Activated gamma-delta T cell treated with Interleukin-2 at 50 U/mL for 16 hours (primary cell): ENCODE measurements around the gene ZNF385B.

Source experiments
- DNase-seq: peaks from one replicate; pipeline ENCODE4 v3.0.0-alpha.2; 2020

The ZNF385B gene

DNA sequence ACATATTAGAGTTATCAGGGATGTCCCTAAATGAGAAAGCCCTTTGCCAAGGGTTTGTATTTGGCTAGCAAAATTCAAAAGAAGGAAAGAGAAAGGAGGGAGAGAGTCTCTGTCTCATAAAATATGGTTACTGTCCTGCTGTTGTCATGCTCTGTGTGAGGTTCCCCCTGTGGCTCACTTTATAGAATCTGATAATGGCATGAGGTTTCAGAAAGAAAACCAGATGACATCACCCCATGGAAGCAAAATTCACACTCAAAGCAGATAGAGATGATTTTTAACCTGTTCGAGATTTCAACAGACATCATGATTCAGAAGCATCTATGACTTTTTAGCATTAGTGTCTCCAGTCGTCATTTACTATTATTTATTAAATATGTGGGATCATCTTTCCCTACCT is 431.8 kb downstream of the ZNF385B start:
- DNase-seq = no peak

DNA sequence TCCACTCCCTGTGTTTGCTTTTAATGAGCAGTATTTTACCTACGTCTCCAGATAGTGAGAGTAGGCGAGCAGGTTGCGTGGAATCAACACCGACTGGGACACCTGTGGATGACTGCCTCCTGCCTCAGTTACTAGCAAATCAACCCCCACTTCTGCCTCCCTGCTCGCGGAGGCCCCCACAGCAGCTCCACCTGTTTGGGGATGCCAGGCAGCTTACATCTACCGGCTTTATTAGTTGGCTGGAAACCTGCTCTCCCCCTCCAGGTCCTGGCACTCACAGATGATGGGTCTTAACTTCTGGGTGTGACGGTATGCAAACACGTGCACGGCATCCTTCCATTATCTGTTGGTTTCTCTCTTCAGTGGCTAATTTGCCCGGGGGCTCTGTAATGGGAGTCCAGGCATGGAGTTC is 432.3 kb downstream of the ZNF385B start:
- no peak for DNase-seq

DNA sequence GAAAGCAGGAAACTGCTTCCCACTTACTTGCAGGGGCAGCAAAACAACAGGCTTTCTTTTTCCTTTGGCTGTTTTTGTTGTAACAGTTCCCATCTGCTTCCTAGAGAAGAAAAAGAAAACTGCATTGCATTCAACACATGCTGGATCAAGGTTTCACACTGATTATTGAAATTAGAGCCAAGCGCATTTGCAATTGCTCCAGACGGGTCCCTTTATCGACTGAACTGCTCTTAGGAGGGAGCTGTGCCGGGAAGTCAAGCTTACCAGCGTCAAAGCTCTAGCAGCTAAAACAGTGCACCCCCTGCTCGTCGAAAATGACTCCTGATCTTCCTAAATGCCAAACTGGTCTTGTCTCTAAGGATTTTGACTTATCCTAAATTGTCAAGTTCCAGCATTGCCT is 432.8 kb downstream of the ZNF385B start:
- no peak for DNase-seq

DNA sequence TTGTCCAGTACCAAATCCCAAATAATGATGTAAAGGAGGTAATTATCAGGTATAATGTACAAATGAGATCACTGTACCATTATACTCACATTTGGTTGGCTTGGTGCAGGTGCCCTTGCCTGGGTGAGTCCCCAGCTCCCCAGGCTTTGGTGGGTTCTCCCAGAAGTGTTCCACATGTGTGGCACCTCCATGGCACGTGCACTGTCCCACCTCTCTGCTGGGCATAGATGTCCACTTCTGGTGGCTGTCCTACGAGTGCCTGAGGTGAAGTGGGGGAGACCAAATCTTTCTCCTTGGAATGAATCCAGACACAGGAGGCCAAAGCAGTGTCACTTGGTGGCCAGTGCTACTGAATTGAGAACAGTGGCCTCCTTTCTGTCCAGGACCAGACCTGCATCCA is 434.3 kb downstream of the ZNF385B start:
- no peak for DNase-seq

DNA sequence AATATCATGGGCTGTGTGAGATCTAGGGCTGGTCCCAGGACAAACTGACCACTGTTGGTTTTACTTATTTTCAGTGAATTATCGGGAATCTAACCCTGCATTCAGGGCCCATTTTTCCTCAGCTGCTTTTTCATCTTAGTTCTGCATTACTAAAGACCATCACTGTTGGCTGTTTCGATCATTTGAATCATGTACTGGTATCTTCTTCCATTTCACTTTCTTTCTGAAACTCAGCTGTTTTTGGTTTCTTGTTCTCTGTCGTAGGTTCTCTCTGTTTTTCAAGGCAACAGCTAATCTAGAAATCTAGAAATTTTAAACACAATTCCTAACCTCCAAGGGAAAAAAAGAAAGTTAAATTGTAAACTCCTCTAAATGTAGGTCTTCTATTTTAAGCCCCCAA is 436.8 kb downstream of the ZNF385B start:
- DNase-seq = no peak

DNA sequence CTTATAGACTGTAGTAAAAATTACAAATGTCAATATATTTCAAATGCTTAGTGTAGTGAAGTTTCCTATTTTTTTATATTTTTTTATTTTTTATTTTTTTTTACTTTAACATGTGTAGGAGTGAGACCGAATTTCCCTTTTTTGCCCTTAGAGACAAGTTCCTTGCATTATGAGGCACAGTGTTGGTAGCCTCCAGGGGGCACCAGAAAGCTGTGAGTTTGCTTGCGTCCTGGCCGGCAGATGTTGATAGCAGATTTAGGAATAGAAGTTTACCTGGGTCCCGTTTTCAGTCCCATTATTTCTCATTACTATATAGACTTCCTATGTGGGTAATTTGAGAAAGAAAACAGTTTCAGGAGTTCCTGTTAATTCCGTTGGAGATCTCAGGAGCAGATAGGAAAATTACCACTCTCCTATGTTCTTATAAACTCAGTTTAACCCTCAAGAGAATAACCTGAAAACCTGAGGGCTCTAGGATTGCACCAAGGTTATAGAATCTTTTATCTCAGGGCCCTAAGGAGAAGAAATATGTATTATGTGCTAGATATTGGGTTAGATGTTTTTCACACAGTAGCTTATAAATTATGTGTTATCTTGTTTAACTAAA is 439.3 kb downstream of the ZNF385B start:
- DNase-seq = no peak

DNA sequence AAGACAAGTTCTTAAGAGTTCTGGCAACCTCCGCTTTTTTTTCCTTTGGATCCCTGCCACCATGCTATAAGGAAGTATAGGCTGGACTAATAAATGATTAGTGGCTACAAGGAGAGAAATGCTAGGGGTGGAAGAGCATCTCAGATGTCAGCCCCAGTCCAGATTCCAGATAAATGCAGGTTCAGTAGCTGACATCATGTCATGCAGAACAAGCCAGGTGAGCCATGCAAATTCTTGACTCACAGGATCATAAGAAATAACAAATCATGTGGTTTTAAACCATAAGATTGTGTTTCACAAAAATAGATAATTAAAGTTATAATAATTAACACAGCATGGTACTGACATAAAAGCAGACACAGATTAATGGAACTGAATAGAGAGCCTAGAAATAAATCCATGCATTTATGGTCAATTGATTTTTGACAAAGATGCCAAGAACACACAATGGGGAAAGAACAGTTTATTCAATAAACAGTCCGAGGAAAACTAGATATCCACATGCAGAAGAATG is 443.9 kb downstream of the ZNF385B start:
- DNase-seq = no peak

DNA sequence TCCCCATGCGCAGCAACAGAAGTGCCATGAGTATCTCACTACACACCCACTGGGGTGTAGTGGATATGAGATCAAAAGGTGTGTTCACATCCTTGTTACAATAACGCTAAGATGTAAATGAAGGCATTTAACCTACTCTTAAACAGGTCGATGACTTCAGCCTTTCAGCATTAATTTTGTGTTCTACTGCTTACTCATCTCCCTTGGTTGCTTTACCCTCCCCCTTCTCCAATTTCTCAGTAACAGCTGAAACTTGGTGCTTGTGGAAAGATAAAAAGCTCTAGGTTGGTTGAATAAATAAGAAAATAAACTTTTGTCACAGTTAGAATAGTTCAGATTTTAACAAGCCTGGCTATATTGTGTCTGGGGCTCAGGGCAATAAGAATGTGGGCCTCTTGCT is 449.3 kb downstream of the ZNF385B start:
- no peak for DNase-seq

DNA sequence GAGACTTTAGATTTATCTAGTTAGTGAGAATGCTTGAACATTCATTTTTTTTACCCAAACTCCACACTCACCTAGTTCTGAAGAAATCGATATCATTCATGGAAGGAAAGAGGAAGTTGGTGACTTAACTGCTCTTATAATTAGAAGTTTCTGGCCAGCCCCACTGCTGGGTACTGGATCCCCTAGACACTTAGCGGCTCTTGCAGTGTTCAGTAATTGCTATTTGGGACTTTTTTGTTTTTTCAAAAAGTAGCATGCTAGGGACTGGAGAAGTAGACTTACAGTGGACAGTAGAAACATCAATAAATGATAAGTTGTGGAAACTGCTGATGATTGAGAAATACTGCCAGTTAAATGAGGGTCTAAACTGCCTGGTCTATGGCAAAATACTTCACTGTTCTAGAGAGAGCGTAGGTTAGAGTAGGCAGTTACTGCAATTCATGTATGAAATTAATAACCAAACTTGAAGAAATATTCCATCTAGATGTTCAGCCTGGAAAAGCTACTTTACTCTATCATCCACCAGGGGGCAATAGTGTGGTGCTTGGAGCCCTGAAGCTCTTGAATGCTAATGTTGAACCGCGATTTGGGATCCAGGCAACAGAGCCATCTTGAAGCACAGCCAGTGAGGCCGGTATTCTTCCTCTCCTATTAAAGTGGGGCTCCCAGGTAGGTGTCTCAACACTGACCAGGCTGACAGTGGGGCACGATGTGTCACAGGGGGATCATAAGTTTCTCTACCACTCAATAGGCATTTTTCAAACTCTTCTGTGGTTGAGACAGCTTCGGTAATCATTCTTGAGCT is 450.7 kb downstream of the ZNF385B start:
- no peak for DNase-seq

DNA sequence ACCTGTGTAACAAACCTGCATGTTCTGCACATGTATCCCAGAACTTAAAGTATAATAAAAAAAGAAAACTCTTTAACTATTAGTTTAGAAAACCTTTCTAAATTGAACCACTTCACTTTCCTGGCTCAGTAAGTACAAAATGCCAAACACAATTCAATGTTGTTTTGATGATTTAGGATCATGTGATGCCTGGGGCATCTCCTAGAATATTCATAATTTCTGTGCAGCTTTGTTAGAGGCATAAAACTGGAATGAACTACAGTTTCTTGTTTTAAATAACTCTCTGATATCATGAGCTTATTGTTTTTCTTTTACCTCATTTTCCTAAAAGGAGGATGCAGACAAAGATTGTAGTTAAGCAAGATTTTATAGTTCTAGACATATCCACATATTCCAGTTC is 457.8 kb downstream of the ZNF385B start:
- no peak for DNase-seq

DNA sequence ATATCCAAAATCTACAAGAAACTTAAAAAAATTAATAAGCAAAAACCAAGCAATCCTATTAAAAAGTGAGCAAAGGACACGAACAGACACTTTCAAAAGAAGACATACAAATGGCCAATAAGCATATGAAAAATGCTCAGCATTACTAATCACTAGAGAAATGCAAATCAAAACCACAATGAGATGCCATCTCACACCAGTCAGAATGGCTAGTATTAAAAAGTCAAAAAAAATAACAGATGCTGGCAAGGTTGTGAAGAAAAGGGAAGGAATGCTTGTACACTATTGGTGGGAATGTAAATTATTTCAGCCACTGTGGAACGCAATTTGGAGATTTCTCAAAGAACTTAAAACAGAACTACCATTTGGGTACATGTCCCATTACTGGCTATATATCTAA is 467.9 kb downstream of the ZNF385B start:
- no peak for DNase-seq
